HCT116 (cell line): ENCODE measurements around the gene HOTAIR. TPM values are rescaled to one million over a fixed set of nuclear protein-coding genes. Genes with fewer than 3 reads are reported as not detected.

Experiments
- ATAC-seq: fragments of 200-7000 bp; cut with Tn5 transposase; 2 replicates; pipeline ENCODE4 v1.9.1; 2020; ENCODE audit warnings: mild to moderate bottlenecking, moderate library complexity
- BruUV-seq: library from RNA; stranded (reverse); fragments of 400-500 nt; replicated peaks from 2 replicates; lab custom pipeline; 2021; lab: Mats Ljungman, UMichigan
- CTCF ChIA-PET: fragments of 300-600 bp; sonication (Branson Sonifier 250); formaldehyde crosslinking; loops from one replicate; lab custom pipeline; 2021; ENCODE audit warnings: antibody characterized with exemption; lab: Charles Lee
- POLR2A ChIA-PET: fragments of 300-600, 350-600 bp; sonication (Branson Sonifier 250); formaldehyde crosslinking; loops from one replicate; lab custom pipeline; 2021; ENCODE audit warnings: antibody characterized with exemption; lab: Charles Lee
- RAD21 ChIA-PET, 2 experiments: fragments of 300-600 bp; sonication (Branson Sonifier 250); formaldehyde crosslinking; loops; one replicate each; lab custom pipeline; 2023; ENCODE audit warnings: low total read pairs in 2 of 2; ENCODE audit not compliant: uncharacterized antibody in 2 of 2, unreplicated experiment in 2 of 2, low non-redundant PET in 1 of 2; lab: Charles Lee
- DNase-seq: peaks from one replicate; pipeline ENCODE4 v3.0.0-alpha.2; 2010; ENCODE audit warnings: low read depth, low spot score
- H2AFZ ChIP-seq: fragments of 200-600 bp; shearing (Covaris generic), sonication (generic); 2 replicates; pipeline ENCODE4 v1.6.1; 2017; ENCODE audit warnings: low read depth, mixed run types, mixed read lengths, antibody characterized with exemption, low read length; ENCODE audit not compliant: poor library complexity, severe bottlenecking
- H3K27ac ChIP-seq: 2 replicates; pipeline ENCODE4 v1.5.1; 2012; ENCODE audit warnings: low read depth, low read length
- H3K27me3 ChIP-seq: fragments of 200-600 bp; sonication (generic); 2 replicates; pipeline ENCODE4 v1.6.1; 2016; ENCODE audit warnings: mixed run types, low read length, mixed read lengths; ENCODE audit not compliant: insufficient read depth
- H3K36me3 ChIP-seq, 2 experiments: fragments of 200-500 bp in 1 of 2; fragments of 200-600 bp in 1 of 2; sonication (Bioruptor generic) in 1 of 2; sonication (generic) in 1 of 2; 2 replicates each; pipeline versions ENCODE4 v1.5.1 to v1.6.1; 2014 to 2016; ENCODE audit warnings: low read length in 2 of 2, inconsistent platforms in 1 of 2, mixed read lengths in 1 of 2, mixed run types in 1 of 2; ENCODE audit not compliant: insufficient read depth in 2 of 2, control insufficient read depth in 1 of 2
- H3K4me1 ChIP-seq, 2 experiments: fragments of 200-600 bp in 1 of 2; sonication (generic) in 1 of 2; 2 replicates each; pipeline versions ENCODE4 v1.5.1 to v1.6.1; 2012 to 2017; ENCODE audit warnings: low read length in 2 of 2, inconsistent platforms in 1 of 2, mild to moderate bottlenecking in 1 of 2, mixed read lengths in 1 of 2, mixed run types in 1 of 2, moderate library complexity in 1 of 2; ENCODE audit not compliant: insufficient read depth in 2 of 2, control insufficient read depth in 1 of 2
- H3K4me2 ChIP-seq: fragments of 200-600 bp; sonication (generic); 2 replicates; pipeline ENCODE4 v1.6.1; 2017; ENCODE audit warnings: mixed run types, low read length, mixed read lengths
- H3K4me3 ChIP-seq, 2 experiments: fragments of 200-600 bp in 1 of 2; sonication (generic) in 1 of 2; replicated peaks in 1 of 2; 2 replicates each; pipeline ENCODE4 v1.5.1; 2011 to 2016; ENCODE audit warnings: low read length in 2 of 2, control low read depth in 1 of 2, low read depth in 1 of 2, mild to moderate bottlenecking in 1 of 2, mixed read lengths in 1 of 2, mixed run types in 1 of 2
- H3K79me2 ChIP-seq: fragments of 200-600 bp; sonication (generic); 2 replicates; pipeline ENCODE4 v1.6.1; 2017; ENCODE audit warnings: mild to moderate bottlenecking, mixed run types, low read length, moderate library complexity, mixed read lengths; ENCODE audit not compliant: insufficient read depth
- H3K9ac ChIP-seq: fragments of 200-600 bp; sonication (generic); 2 replicates; pipeline ENCODE4 v1.6.1; 2016; ENCODE audit warnings: low read length, mixed read lengths
- H3K9me2 ChIP-seq: fragments of 200-600 bp; sonication (generic), shearing (Covaris generic); 2 replicates; pipeline ENCODE4 v1.6.1; 2017; ENCODE audit warnings: mixed run types, mild to moderate bottlenecking, moderate library complexity; ENCODE audit not compliant: insufficient read depth
- H3K9me3 ChIP-seq, 2 experiments: fragments of 200-500 bp in 1 of 2; fragments of 200-600 bp in 1 of 2; sonication (Bioruptor generic) in 1 of 2; sonication (generic) in 1 of 2; 2 replicates each; pipeline ENCODE4 v1.6.1; 2014 to 2017; ENCODE audit warnings: low read length in 2 of 2, mixed read lengths in 2 of 2, inconsistent platforms in 1 of 2, low read depth in 1 of 2, mild to moderate bottlenecking in 1 of 2, mixed run types in 1 of 2, moderate library complexity in 1 of 2; ENCODE audit not compliant: control insufficient read depth in 1 of 2, insufficient read depth in 1 of 2
- H4K20me1 ChIP-seq: fragments of 200-600 bp; sonication (generic), shearing (Covaris generic); 2 replicates; pipeline ENCODE4 v1.6.1; 2017; ENCODE audit warnings: mixed run types, mild to moderate bottlenecking, moderate library complexity; ENCODE audit not compliant: insufficient read depth
- ATF3 ChIP-seq: IDR thresholded peaks from 2 replicates; pipeline ENCODE4 v1.6.1; 2012
- CEBPB ChIP-seq: IDR thresholded peaks from 2 replicates; pipeline ENCODE4 v1.6.1; 2012; ENCODE audit warnings: low read depth
- EGR1 ChIP-seq: IDR thresholded peaks from 2 replicates; pipeline ENCODE4 v1.6.1; 2012; ENCODE audit warnings: low read depth
- ELF1 ChIP-seq: IDR thresholded peaks from 2 replicates; pipeline ENCODE4 v1.6.1; 2012; ENCODE audit warnings: low read depth, borderline replicate concordance
- EZH2phosphoT487 ChIP-seq: fragments of 200-600 bp; IDR thresholded peaks from 2 replicates; pipeline ENCODE4 v1.6.1; 2018; ENCODE audit warnings: antibody characterized with exemption, borderline replicate concordance
- JUND ChIP-seq: IDR thresholded peaks from 2 replicates; pipeline ENCODE4 v1.6.1; 2012
- POLR2A ChIP-seq: IDR thresholded peaks from 2 replicates; pipeline ENCODE4 v1.7.0; 2011; ENCODE audit warnings: borderline replicate concordance; ENCODE audit not compliant: insufficient read depth, insufficient read length; ENCODE audit errors: extremely low read depth
- POLR2AphosphoS5 ChIP-seq: IDR thresholded peaks from 2 replicates; pipeline ENCODE4 v1.6.1; 2011; ENCODE audit warnings: mild to moderate bottlenecking, low read depth, low read length, moderate library complexity
- SIN3A ChIP-seq: IDR thresholded peaks from 2 replicates; pipeline ENCODE4 v1.6.1; 2012; ENCODE audit warnings: low read depth
- SP1 ChIP-seq: IDR thresholded peaks from 2 replicates; pipeline ENCODE4 v1.6.1; 2012; ENCODE audit warnings: low read depth
- SRF ChIP-seq: IDR thresholded peaks from 2 replicates; pipeline ENCODE4 v1.6.1; 2012; ENCODE audit warnings: low read depth
- YY1 ChIP-seq: IDR thresholded peaks from 2 replicates; pipeline ENCODE4 v1.6.1; 2011; ENCODE audit warnings: low read length, low read depth, moderate library complexity, mild to moderate bottlenecking; ENCODE audit not compliant: insufficient replicate concordance; ENCODE audit errors: extremely low read depth
- ZFX ChIP-seq: fragments of 450-650 bp; IDR thresholded peaks from 2 replicates; pipeline ENCODE4 v1.6.1; 2017
- ZNF274 ChIP-seq: fragments of 200-500 bp; sonication (Bioruptor generic); IDR thresholded peaks from 2 replicates; pipeline ENCODE4 v1.6.1; 2014; ENCODE audit warnings: mild to moderate bottlenecking, low read depth, low read length, inconsistent platforms
- intact Hi-C: fragments of 100-400 bp; cut with micrococcal nuclease; formaldehyde crosslinking; loops from 2 replicates; pipeline ENCODE4 v1.10.0; 2022
- total RNA-seq: library from RNA; stranded (reverse); gene quantifications from one replicate; pipeline ENCODE4 v1.2.1, GENCODE V29; 2021; ENCODE audit not compliant: unreplicated experiment
- TF ChIP-seq, protein P1 (sequence below): IDR thresholded peaks from 2 replicates; pipeline ENCODE4 v1.6.1; 2012
- TF ChIP-seq, protein P2 (sequence below), 3 experiments: fragments of 200-600 bp in 1 of 3; sonication (generic) in 1 of 3; IDR thresholded peaks in 2 of 3; conservative IDR thresholded peaks in 1 of 3; 2 replicates each; pipeline ENCODE4 v1.5.1; 2012 to 2017; ENCODE audit warnings: low read depth in 2 of 3, low read length in 2 of 3, antibody characterized with exemption in 1 of 3, borderline replicate concordance in 1 of 3, control low read depth in 1 of 3, mild to moderate bottlenecking in 1 of 3, mixed read lengths in 1 of 3, mixed run types in 1 of 3, moderate library complexity in 1 of 3; ENCODE audit not compliant: insufficient read depth in 1 of 3

HOTAIR gene
- total RNA-seq, 1 experiment from 2014 or later, result 0.25 TPM

- ChIA-PET CTCF (no interaction called here), RAD21 (no interaction called here), POLR2A (no interaction called here)
- H3K4me1 ChIP-seq, result peaks cover 0 to 14% of the 10 kb centered on the region in 2 experiments; a peak in 2 of 4 replicates
- DNase-seq, result no peak
- intact Hi-C loops, result no loop called here
- no peak overlapping the region for H3K4me2 ChIP-seq
- no peaks in the 10 kb centered on the region for H3K79me2 ChIP-seq
- no peaks in the 10 kb centered on the region for H3K9me2 ChIP-seq
- H3K27me3 ChIP-seq, result peaks cover 4% of the 10 kb centered on the region; the same call in 1 of the 2 replicates
- no peak for TF ChIP-seq EZH2phosphoT487
- TF ChIP-seq SP1, result no peak
- TF ChIP-seq YY1, result no peak
- TF ChIP-seq SRF, result no peak
- no peak for TF ChIP-seq SIN3A
- TF ChIP-seq POLR2AphosphoS5, result no peak
- no peak for TF ChIP-seq EGR1
- no peak for ATAC-seq
- no peaks in the 10 kb centered on the region for H3K9me3 ChIP-seq
- no peak overlapping the region for H3K4me3 ChIP-seq
- H3K9ac ChIP-seq, result no peak overlapping the region
- no TSS peak for BruUV-seq
- no peaks in the 10 kb centered on the region for H4K20me1 ChIP-seq
- H3K36me3 ChIP-seq, result no peaks in the 10 kb centered on the region
- H2AFZ ChIP-seq, result no peak overlapping the region
- H3K27ac ChIP-seq, result no peak overlapping the region
Observed at GRCh38 chr12:53971129-53971528, 3.6 kb downstream of the HOTAIR start.

DNA sequence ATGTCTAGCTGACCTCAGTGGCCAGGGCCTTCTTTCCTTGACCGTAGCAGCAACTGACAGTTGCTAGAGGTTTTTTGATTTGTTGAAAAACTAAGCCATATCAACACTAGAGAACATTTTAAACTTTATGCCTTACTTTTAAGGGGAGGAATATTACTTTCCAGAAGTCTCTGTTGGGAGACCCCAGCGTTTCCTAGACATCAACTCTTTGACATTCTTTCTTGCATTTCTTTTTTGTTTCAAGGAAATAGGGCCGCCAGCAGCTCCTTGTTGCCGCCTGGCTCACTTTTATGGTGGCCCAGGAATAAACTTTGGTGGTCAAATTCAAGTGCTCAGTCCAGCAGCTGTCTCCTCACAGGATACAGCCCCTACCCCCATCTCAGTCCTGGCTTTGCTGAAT is 4.3 kb downstream of the HOTAIR start:
- intact Hi-C loops, result no loop called here
- Histone ChIP-seq H3K27me3 (peaks cover 4% of the 10 kb centered on the region; the same call in 1 of the 2 replicates), H3K27ac (no peak overlapping the region), H3K4me3 (no peak overlapping the region), H4K20me1 (no peaks in the 10 kb centered on the region), H3K9me3 (no peaks in the 10 kb centered on the region), H3K36me3 (no peaks in the 10 kb centered on the region), H3K9me2 (no peaks in the 10 kb centered on the region), H3K4me1 (peaks cover 0 to 14% of the 10 kb centered on the region in 2 experiments; a peak in 2 of 4 replicates), H3K4me2 (no peak overlapping the region), H3K9ac (no peak overlapping the region), H2AFZ (no peak overlapping the region), H3K79me2 (no peaks in the 10 kb centered on the region)
- no TSS peak for BruUV-seq
- RAD21 ChIA-PET, result no interaction called here
- POLR2A ChIA-PET, result no interaction called here
- ATAC-seq, result no peak
- CTCF ChIA-PET, result no interaction called here
- DNase-seq, result no peak
- TF ChIP-seq SRF (no peak), ZNF274 (no peak), JUND (no peak), ELF1 (no peak), EGR1 (no peak), YY1 (no peak), POLR2A (no peak), EZH2phosphoT487 (no peak), SP1 (no peak), ZFX (no peak), ATF3 (no peak), CEBPB (no peak)
- TF ChIP-seq, protein P1, sequence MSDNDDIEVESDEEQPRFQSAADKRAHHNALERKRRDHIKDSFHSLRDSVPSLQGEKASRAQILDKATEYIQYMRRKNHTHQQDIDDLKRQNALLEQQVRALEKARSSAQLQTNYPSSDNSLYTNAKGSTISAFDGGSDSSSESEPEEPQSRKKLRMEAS, result no peak
- TF ChIP-seq, protein P2, sequence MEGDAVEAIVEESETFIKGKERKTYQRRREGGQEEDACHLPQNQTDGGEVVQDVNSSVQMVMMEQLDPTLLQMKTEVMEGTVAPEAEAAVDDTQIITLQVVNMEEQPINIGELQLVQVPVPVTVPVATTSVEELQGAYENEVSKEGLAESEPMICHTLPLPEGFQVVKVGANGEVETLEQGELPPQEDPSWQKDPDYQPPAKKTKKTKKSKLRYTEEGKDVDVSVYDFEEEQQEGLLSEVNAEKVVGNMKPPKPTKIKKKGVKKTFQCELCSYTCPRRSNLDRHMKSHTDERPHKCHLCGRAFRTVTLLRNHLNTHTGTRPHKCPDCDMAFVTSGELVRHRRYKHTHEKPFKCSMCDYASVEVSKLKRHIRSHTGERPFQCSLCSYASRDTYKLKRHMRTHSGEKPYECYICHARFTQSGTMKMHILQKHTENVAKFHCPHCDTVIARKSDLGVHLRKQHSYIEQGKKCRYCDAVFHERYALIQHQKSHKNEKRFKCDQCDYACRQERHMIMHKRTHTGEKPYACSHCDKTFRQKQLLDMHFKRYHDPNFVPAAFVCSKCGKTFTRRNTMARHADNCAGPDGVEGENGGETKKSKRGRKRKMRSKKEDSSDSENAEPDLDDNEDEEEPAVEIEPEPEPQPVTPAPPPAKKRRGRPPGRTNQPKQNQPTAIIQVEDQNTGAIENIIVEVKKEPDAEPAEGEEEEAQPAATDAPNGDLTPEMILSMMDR (IDR thresholded peaks at IDR 0.05 in 2 of 3, conservative IDR thresholded peaks at IDR 0.05 in 1 of 3; ENCODE audit: borderline replicate concordance in 1 of 3, insufficient read depth in 1 of 3, low read depth in 2 of 3, low read length in 2 of 3), result no peak
